Neural progenitor cell (in vitro differentiated cells): ENCODE results near the gene TNFRSF9.
"Not testable (repeated sequence)": the region's sequence is repeated elsewhere in the genome, so short reads cannot be mapped to it uniquely, and the experiment has no call there.

Experiments
- EZH2 ChIP-seq: fragments of 200-600 bp; sonication (generic); IDR thresholded peaks from 2 replicates; pipeline ENCODE4 v1.6.1; 2017; ENCODE audit warnings: antibody characterized with exemption, mild to moderate bottlenecking, moderate library complexity
- EZH2phosphoT487 ChIP-seq: fragments of 200-600 bp; sonication (generic); IDR thresholded peaks from 2 replicates; pipeline ENCODE4 v1.6.1; 2017; ENCODE audit warnings: antibody characterized with exemption
- TF ChIP-seq, protein P1 (sequence below): fragments of 200-600 bp; sonication (generic); IDR thresholded peaks from 2 replicates; pipeline ENCODE4 v1.5.1; 2017; ENCODE audit warnings: antibody characterized with exemption, mild to moderate bottlenecking

DNA sequence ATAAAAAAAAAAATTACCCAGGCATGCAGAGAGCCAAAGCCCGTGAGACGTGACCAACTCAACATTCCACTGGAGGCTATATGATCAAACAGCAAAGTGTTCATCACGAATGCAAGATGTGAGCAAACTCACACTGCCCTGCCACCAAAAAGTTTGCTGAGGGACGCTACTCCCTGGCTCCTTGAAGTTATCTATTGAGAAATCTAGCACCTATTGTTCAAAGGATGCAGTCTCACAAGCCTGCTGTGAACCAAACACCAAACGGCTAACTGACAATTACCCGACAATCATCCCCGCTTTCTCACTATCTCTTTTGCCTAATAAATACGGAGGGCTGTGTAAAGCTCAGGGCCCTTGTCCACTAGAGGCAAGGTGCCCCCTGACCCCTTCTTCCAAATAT lies 13.6 kb downstream of the TNFRSF9 start:
- TF ChIP-seq, protein P1, sequence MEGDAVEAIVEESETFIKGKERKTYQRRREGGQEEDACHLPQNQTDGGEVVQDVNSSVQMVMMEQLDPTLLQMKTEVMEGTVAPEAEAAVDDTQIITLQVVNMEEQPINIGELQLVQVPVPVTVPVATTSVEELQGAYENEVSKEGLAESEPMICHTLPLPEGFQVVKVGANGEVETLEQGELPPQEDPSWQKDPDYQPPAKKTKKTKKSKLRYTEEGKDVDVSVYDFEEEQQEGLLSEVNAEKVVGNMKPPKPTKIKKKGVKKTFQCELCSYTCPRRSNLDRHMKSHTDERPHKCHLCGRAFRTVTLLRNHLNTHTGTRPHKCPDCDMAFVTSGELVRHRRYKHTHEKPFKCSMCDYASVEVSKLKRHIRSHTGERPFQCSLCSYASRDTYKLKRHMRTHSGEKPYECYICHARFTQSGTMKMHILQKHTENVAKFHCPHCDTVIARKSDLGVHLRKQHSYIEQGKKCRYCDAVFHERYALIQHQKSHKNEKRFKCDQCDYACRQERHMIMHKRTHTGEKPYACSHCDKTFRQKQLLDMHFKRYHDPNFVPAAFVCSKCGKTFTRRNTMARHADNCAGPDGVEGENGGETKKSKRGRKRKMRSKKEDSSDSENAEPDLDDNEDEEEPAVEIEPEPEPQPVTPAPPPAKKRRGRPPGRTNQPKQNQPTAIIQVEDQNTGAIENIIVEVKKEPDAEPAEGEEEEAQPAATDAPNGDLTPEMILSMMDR, result not testable (repeated sequence)
- not testable (repeated sequence) for TF ChIP-seq EZH2, EZH2phosphoT487
